ENCODE measurements around the gene SEC61G.

Gene SEC61G

GRCh38 chr7:54764861-54765260 lies 5.8 kb upstream of the SEC61G start:
- no peak for DNase-seq (ENCODE audit: low read depth in 2 of 2)

GRCh38 chr7:54757711-54758110 lies 1.3 kb downstream of the SEC61G start:
- DNase-seq (ENCODE audit: low read depth in 2 of 2) = no peak

GRCh38 chr7:54749200-54749599 lies 9.8 kb downstream of the SEC61G start:
- DNase-seq (ENCODE audit: low read depth in 2 of 2) = no peak

- no peak for DNase-seq (ENCODE audit: low read depth in 2 of 2)
These were observed 11.8 kb downstream of the SEC61G start for GRCh38 chr7:54747234-54747633.

GRCh38 chr7:54743580-54743979 lies 15.4 kb downstream of the SEC61G start:
- DNase-seq (ENCODE audit: low read depth in 2 of 2) = no peak

GRCh38 chr7:54738737-54739136 lies 20.3 kb downstream of the SEC61G start:
- no peak for DNase-seq (ENCODE audit: low read depth in 2 of 2)

GRCh38 chr7:54729107-54729506 lies 29.9 kb downstream of the SEC61G start:
- DNase-seq (ENCODE audit: low read depth in 2 of 2) = no peak

- no peak for DNase-seq (ENCODE audit: low read depth in 2 of 2)
These were observed 30.6 kb downstream of the SEC61G start for GRCh38 chr7:54728411-54728810.

GRCh38 chr7:54725255-54725654 lies 33.8 kb downstream of the SEC61G start:
- DNase-seq (ENCODE audit: low read depth in 2 of 2) = no peak

- DNase-seq (ENCODE audit: low read depth in 2 of 2) = no peak
These were observed 36.5 kb downstream of the SEC61G start for GRCh38 chr7:54722502-54722901.

- DNase-seq (ENCODE audit: low read depth in 2 of 2) = no peak
These were observed 37.0 kb downstream of the SEC61G start for GRCh38 chr7:54722026-54722425.

- no peak for DNase-seq (ENCODE audit: low read depth in 2 of 2)
These were observed 39.0 kb downstream of the SEC61G start for GRCh38 chr7:54719974-54720373.

- DNase-seq (ENCODE audit: low read depth in 2 of 2) = no peak
These were observed 39.6 kb downstream of the SEC61G start for GRCh38 chr7:54719425-54719824.

- DNase-seq (ENCODE audit: low read depth in 2 of 2) = no peak
These were observed 46.2 kb downstream of the SEC61G start for GRCh38 chr7:54712820-54713219.

GRCh38 chr7:54711900-54712595 lies 47.0 kb downstream of the SEC61G start:
- no peak for DNase-seq (ENCODE audit: low read depth in 2 of 2)

- no peak for DNase-seq (ENCODE audit: low read depth in 2 of 2)
These were observed 49.7 kb downstream of the SEC61G start for GRCh38 chr7:54709283-54709682.

GRCh38 chr7:54705436-54705835 lies 53.6 kb downstream of the SEC61G start:
- DNase-seq (ENCODE audit: low read depth in 2 of 2) = no peak

GRCh38 chr7:54704851-54705250 lies 54.2 kb downstream of the SEC61G start:
- DNase-seq (ENCODE audit: low read depth in 2 of 2) = no peak
